Esophagus squamous epithelium (tissue), 5 donors: ENCODE data around the gene GABRA4. TPM values are rescaled to one million over a fixed set of nuclear protein-coding genes. Genes with fewer than 3 reads are reported as not detected.

Experiments
- DNase-seq: peaks from one replicate; lab custom pipeline; 2025; lab: John Stamatoyannopoulos, UW
- H3K27ac ChIP-seq, 4 donors: fragments of 200-600 bp; sonication (generic); one replicate each; pipeline ENCODE4 v1.5.1; 2016 to 2019; ENCODE audit warnings: mild to moderate bottlenecking in 1 of 4
- H3K27me3 ChIP-seq, 4 donors: fragments of 200-600 bp; sonication (generic); 1 replicate in 3 of 4; 2 replicates in 1 of 4; pipeline versions ENCODE4 v1.5.1 to v1.6.0; 2017 to 2021; ENCODE audit warnings: antibody characterized with exemption in 1 of 4
- H3K36me3 ChIP-seq, 3 donors: fragments of 200-600 bp; sonication (generic); one replicate each; pipeline ENCODE4 v1.5.1; 2016 to 2019
- H3K4me1 ChIP-seq, 3 donors: fragments of 200-600 bp; sonication (generic); one replicate each; pipeline ENCODE4 v1.5.1; 2017 to 2019
- H3K4me3 ChIP-seq, 4 donors: fragments of 200-600 bp; sonication (generic); 1 replicate in 3 of 4; 2 replicates in 1 of 4; pipeline ENCODE4 v1.5.1; 2016 to 2019; ENCODE audit warnings: mild to moderate bottlenecking in 2 of 4, moderate library complexity in 1 of 4
- H3K9me3 ChIP-seq, 3 donors: fragments of 200-600 bp; sonication (generic); one replicate each; pipeline ENCODE4 v1.5.1; 2016 to 2019
- POLR2A ChIP-seq, 4 donors: fragments of 450-650 bp; IDR thresholded peaks; one replicate each; pipeline ENCODE4 v1.6.1; 2017; ENCODE audit warnings: antibody characterized with exemption in 4 of 4, mild to moderate bottlenecking in 4 of 4, moderate library complexity in 3 of 4
- WGBS, 2 donors: methylation state at CpG; one replicate each; pipeline ENCODE4 v1.1.5; 2018; 5-methylcytosine and 5-hydroxymethylcytosine counted together
- intact Hi-C: fragments of 100-400 bp; cut with DNase I; formaldehyde crosslinking; loops from one replicate; pipeline ENCODE4 v1.15.0; 2022
- total RNA-seq, 4 donors: library from RNA; depleted of rRNA; stranded (reverse); fragments of >200 nt; gene quantifications; one replicate each; pipeline ENCODE4 v1.1.0, GENCODE V29; 2016
- TF ChIP-seq, protein P1 (sequence below), 6 experiments: fragments of 450-650 bp in 4 of 6; fragments of 200-600 bp in 2 of 6; sonication (generic) in 2 of 6; IDR thresholded peaks; one replicate each; pipeline ENCODE4 v1.5.1; 2016 to 2019; ENCODE audit warnings: antibody characterized with exemption in 6 of 6, mild to moderate bottlenecking in 4 of 6, moderate library complexity in 4 of 6
- donor health status: DM: yes; HTN: yes; CAD: no.

The GABRA4 gene
- total RNA-seq, 4 donors from 2014 or later, result under 0.01 to 2.3 (median 0.13) TPM; not detected in 1

- 2 to 6% methylated on average over 16 to 17 of the region's 19 CpGs for WGBS, 2 donors
- H3K4me1 ChIP-seq, result peaks cover 0 to 21% (median 12%) of the 10 kb centered on the region in 3 donors
- peaks cover 0 to 34% (median 0%) of the 10 kb centered on the region in 4 donors for H3K27me3 ChIP-seq
- H3K36me3 ChIP-seq, result no peaks in the 10 kb centered on the region
- intact Hi-C loops, result no loop called here
- peak overlapping the region; percentile 19 to 54 (median 42) for H3K4me3 ChIP-seq
- H3K9me3 ChIP-seq, result no peaks in the 10 kb centered on the region
- TF ChIP-seq, protein P1, sequence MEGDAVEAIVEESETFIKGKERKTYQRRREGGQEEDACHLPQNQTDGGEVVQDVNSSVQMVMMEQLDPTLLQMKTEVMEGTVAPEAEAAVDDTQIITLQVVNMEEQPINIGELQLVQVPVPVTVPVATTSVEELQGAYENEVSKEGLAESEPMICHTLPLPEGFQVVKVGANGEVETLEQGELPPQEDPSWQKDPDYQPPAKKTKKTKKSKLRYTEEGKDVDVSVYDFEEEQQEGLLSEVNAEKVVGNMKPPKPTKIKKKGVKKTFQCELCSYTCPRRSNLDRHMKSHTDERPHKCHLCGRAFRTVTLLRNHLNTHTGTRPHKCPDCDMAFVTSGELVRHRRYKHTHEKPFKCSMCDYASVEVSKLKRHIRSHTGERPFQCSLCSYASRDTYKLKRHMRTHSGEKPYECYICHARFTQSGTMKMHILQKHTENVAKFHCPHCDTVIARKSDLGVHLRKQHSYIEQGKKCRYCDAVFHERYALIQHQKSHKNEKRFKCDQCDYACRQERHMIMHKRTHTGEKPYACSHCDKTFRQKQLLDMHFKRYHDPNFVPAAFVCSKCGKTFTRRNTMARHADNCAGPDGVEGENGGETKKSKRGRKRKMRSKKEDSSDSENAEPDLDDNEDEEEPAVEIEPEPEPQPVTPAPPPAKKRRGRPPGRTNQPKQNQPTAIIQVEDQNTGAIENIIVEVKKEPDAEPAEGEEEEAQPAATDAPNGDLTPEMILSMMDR (IDR thresholded peaks at IDR 0.05), result no peak
- no peak for TF ChIP-seq POLR2A (IDR thresholded peaks at IDR 0.05)
- H3K27ac ChIP-seq, result no peak overlapping the region
- no peak for DNase-seq
These were observed 38.5 kb upstream of the GABRA4 start for GRCh38 chr4:47031751-47032404.

- 3 to 14% methylated on average over 17 of the region's 20 CpGs for WGBS, 2 donors
- no peak for TF ChIP-seq POLR2A (IDR thresholded peaks at IDR 0.05)
- TF ChIP-seq, protein P1 (IDR thresholded peaks at IDR 0.05), result peak in 1 of 6 experiments; percentile 14
- Histone ChIP-seq H3K4me3 (peak within 1 kb of the TSS; percentile 19 to 54 (median 42)), H3K9me3 (no peaks in the 10 kb centered on the region), H3K4me1 (peaks cover 0 to 21% (median 12%) of the 10 kb centered on the region in 3 donors), H3K27ac (no peak within 1 kb of the TSS), H3K36me3 (no peaks in the 10 kb centered on the region), H3K27me3 (peaks cover 0 to 34% (median 0%) of the 10 kb centered on the region in 4 donors)
- DNase-seq, result no peak
- intact Hi-C loops, result no loop called here
These were observed 37.8 kb upstream of the GABRA4 start, which contains the start of gene GABRB1 for GRCh38 chr4:47031011-47031678. TSS of gene GABRB1 (plus strand) at chr4:47031567.

- H3K36me3 ChIP-seq, result no peaks in the 10 kb centered on the region
- intact Hi-C loops, result no loop called here
- no peaks in the 10 kb centered on the region for H3K9me3 ChIP-seq
- 52 to 53% methylated on average over 1 of the region's 1 CpG for WGBS, 2 donors
- TF ChIP-seq, protein P1 (IDR thresholded peaks at IDR 0.05), result no peak
- no peak for TF ChIP-seq POLR2A (IDR thresholded peaks at IDR 0.05)
- no peak overlapping the region for H3K4me3 ChIP-seq
- no peak for DNase-seq
- H3K27me3 ChIP-seq, result no peaks in the 10 kb centered on the region
- H3K27ac ChIP-seq, result no peak overlapping the region
- H3K4me1 ChIP-seq, result no peaks in the 10 kb centered on the region
These were observed 24.1 kb upstream of the GABRA4 start for GRCh38 chr4:47017494-47017893.

DNA sequence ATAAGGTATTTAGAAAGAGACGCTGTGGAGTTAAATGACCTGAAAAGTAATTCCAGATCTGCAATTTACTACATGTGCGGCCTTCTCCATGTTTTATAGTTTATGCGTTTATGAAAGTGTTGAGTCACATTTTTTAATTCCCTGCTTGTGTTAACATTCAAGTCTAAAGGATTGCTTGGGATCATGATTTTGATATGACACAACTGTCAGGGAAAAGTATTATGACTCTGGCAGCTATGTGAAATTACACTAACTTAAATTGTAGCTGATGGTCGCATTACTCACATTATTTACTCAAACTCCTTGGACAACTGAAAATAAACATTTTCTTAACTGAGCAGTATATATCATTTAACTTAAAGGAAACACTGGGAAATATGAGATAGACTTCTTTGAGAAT lies 23.7 kb upstream of the GABRA4 start:
- WGBS, 2 donors, result 70 to 79% methylated on average over 4 of the region's 4 CpGs
- no peak for DNase-seq
- no peaks in the 10 kb centered on the region for H3K4me1 ChIP-seq

More for the DNA sequence above, 23.7 kb upstream of the GABRA4 start:
- Histone ChIP-seq H3K36me3 (no peaks in the 10 kb centered on the region), H3K4me3 (no peak overlapping the region), H3K9me3 (no peaks in the 10 kb centered on the region), H3K27ac (no peak overlapping the region), H3K27me3 (no peaks in the 10 kb centered on the region)
- intact Hi-C loops, result no loop called here
- no peak for TF ChIP-seq POLR2A (IDR thresholded peaks at IDR 0.05)
- TF ChIP-seq, protein P1 (IDR thresholded peaks at IDR 0.05), result no peak
